ENCODE measurements around the gene NCOA4.
"Not testable (repeated sequence)": the region's sequence is repeated elsewhere in the genome, so short reads cannot be mapped to it uniquely, and the experiment has no call there.

- TF ChIP-seq SALL2 (tag by site-specific recombination; IDR thresholded peaks at IDR 0.05; ENCODE audit: borderline replicate concordance); CTCF (tag by site-specific recombination; IDR thresholded peaks at IDR 0.05); ZNF202 (tag by site-specific recombination; IDR thresholded peaks at IDR 0.05; ENCODE audit: borderline replicate concordance); ZNF324 (tag by site-specific recombination; IDR thresholded peaks at IDR 0.05); ZNF830 (tag by site-specific recombination; IDR thresholded peaks at IDR 0.05; ENCODE audit: low read depth); ZNF449 (tag by site-specific recombination; IDR thresholded peaks at IDR 0.05); ZNF639 (tag by site-specific recombination; IDR thresholded peaks at IDR 0.05); ZNF114 (tag by site-specific recombination; IDR thresholded peaks at IDR 0.05); ZBTB11 (tag by site-specific recombination; conservative IDR thresholded peaks at IDR 0.05; ENCODE audit: low read depth); EGR2 (tag by site-specific recombination; IDR thresholded peaks at IDR 0.05; ENCODE audit: low read depth); ZNF558 (tag by site-specific recombination; IDR thresholded peaks at IDR 0.05): not testable (repeated sequence)
These were observed 46.0 kb downstream of the NCOA4 start for GRCh38 chr10:45984473-45984872.
